ENCODE measurements around the gene TNNT3. TPM values are rescaled to one million over a fixed set of nuclear protein-coding genes. Genes with fewer than 3 reads are reported as not detected.

The TNNT3 gene
- total RNA-seq, 1 donor from 2014 or later: not detected

- no peak for DNase-seq (ENCODE audit: low spot score, unreplicated experiment)
- Mint-ChIP-seq H3K4me1 (ENCODE audit: low read depth) (no peaks in the 10 kb centered on the region), H3K27me3 (no peaks in the 10 kb centered on the region), H3K27ac (no peak overlapping the region), H3K36me3 (ENCODE audit: insufficient read depth) (no peaks in the 10 kb centered on the region), H3K9me3 (ENCODE audit: low read depth) (no peaks in the 10 kb centered on the region), H3K4me3 (ENCODE audit: low read depth) (no peak overlapping the region)
- TF ChIP-seq, protein P1, sequence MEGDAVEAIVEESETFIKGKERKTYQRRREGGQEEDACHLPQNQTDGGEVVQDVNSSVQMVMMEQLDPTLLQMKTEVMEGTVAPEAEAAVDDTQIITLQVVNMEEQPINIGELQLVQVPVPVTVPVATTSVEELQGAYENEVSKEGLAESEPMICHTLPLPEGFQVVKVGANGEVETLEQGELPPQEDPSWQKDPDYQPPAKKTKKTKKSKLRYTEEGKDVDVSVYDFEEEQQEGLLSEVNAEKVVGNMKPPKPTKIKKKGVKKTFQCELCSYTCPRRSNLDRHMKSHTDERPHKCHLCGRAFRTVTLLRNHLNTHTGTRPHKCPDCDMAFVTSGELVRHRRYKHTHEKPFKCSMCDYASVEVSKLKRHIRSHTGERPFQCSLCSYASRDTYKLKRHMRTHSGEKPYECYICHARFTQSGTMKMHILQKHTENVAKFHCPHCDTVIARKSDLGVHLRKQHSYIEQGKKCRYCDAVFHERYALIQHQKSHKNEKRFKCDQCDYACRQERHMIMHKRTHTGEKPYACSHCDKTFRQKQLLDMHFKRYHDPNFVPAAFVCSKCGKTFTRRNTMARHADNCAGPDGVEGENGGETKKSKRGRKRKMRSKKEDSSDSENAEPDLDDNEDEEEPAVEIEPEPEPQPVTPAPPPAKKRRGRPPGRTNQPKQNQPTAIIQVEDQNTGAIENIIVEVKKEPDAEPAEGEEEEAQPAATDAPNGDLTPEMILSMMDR (IDR thresholded peaks at IDR 0.05; ENCODE audit: unreplicated experiment): no peak
Observed at GRCh38 chr11:1952806-1953482, 33.4 kb downstream of the TNNT3 start.

- no peaks in the 10 kb centered on the region for H3K4me1 Mint-ChIP-seq (ENCODE audit: low read depth)
- H3K36me3 Mint-ChIP-seq (ENCODE audit: insufficient read depth): no peaks in the 10 kb centered on the region
- no peak overlapping the region for H3K27ac Mint-ChIP-seq
- H3K27me3 Mint-ChIP-seq: no peaks in the 10 kb centered on the region
- no peaks in the 10 kb centered on the region for H3K9me3 Mint-ChIP-seq (ENCODE audit: low read depth)
- no peak for DNase-seq (ENCODE audit: low spot score, unreplicated experiment)
- TF ChIP-seq, protein P1 (IDR thresholded peaks at IDR 0.05; ENCODE audit: unreplicated experiment): no peak
- no peak overlapping the region for H3K4me3 Mint-ChIP-seq (ENCODE audit: low read depth)
Observed at GRCh38 chr11:1953489-1954266, 34.2 kb downstream of the TNNT3 start.

- TF ChIP-seq, protein P1 (IDR thresholded peaks at IDR 0.05; ENCODE audit: unreplicated experiment): no peak
- no peaks in the 10 kb centered on the region for H3K4me1 Mint-ChIP-seq (ENCODE audit: low read depth)
- H3K4me3 Mint-ChIP-seq (ENCODE audit: low read depth): no peak overlapping the region
- no peaks in the 10 kb centered on the region for H3K9me3 Mint-ChIP-seq (ENCODE audit: low read depth)
- DNase-seq (ENCODE audit: low spot score, unreplicated experiment): no peak
- H3K27ac Mint-ChIP-seq: no peak overlapping the region
- H3K27me3 Mint-ChIP-seq: no peaks in the 10 kb centered on the region
- no peaks in the 10 kb centered on the region for H3K36me3 Mint-ChIP-seq (ENCODE audit: insufficient read depth)
Observed at GRCh38 chr11:1958367-1958766, 38.9 kb downstream of the TNNT3 start.

DNA sequence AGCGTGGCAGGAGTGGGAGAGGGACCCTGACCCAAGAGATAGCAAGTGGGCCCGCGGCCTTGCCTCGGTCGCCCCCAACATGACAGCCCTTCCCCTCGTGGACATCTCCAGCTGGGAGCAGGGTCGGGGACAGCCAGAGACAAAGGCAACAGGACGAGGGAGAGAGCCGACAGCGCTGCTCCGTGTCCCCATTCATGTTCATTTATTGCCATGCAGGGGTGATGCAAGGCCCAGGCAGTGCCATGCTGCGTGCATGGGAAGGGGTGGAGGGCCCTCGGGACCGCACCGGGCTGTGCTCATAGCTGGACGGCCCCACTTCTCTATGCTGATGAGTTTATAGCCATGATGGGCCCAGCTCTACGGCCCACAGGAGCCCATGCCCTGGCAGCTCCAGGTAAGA, 40.3 kb downstream of the TNNT3 start:
- Mint-ChIP-seq H3K4me3 (ENCODE audit: low read depth) (no peak overlapping the region), H3K27me3 (no peaks in the 10 kb centered on the region), H3K4me1 (ENCODE audit: low read depth) (no peaks in the 10 kb centered on the region), H3K27ac (no peak overlapping the region), H3K36me3 (ENCODE audit: insufficient read depth) (no peaks in the 10 kb centered on the region), H3K9me3 (ENCODE audit: low read depth) (no peaks in the 10 kb centered on the region)
- DNase-seq (ENCODE audit: low spot score, unreplicated experiment): no peak
- TF ChIP-seq, protein P1 (IDR thresholded peaks at IDR 0.05; ENCODE audit: unreplicated experiment): no peak

DNA sequence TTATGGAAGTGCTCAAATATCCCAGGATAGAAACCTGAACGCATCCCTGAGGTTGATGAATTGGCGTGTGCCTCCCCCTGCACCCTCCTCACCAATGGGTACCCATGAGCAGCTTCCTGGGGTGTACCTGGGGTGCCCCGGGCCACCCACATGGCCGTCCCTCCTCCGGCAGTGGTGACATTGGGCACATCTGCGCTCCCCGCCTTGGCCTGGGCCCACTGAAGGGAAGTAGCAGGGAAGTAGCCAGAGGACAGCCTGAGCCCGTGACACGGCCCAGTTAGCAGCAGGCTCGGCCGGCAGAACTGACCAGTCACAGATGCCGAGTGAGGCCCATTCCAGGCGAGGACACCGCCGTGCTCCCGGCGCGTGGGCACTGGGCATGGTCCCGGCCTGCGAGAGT, 44.4 kb downstream of the TNNT3 start:
- Mint-ChIP-seq H3K36me3 (ENCODE audit: insufficient read depth) (no peaks in the 10 kb centered on the region), H3K27ac (no peak overlapping the region), H3K4me3 (ENCODE audit: low read depth) (no peak overlapping the region), H3K4me1 (ENCODE audit: low read depth) (no peaks in the 10 kb centered on the region), H3K27me3 (no peaks in the 10 kb centered on the region), H3K9me3 (ENCODE audit: low read depth) (no peaks in the 10 kb centered on the region)
- TF ChIP-seq, protein P1 (IDR thresholded peaks at IDR 0.05; ENCODE audit: unreplicated experiment): no peak
- DNase-seq (ENCODE audit: low spot score, unreplicated experiment): no peak

Measured in progenitor cell of endocrine pancreas (in vitro differentiated cells).